EL (cell line): ENCODE data around the gene RUNX3.
A peak's percentile ranks its signal among the peaks of the same experiment; 100 is the strongest.

Source experiments
- DNase-seq: peaks from one replicate; pipeline ENCODE4 v3.0.0-alpha.2; 2016

Gene RUNX3

DNA sequence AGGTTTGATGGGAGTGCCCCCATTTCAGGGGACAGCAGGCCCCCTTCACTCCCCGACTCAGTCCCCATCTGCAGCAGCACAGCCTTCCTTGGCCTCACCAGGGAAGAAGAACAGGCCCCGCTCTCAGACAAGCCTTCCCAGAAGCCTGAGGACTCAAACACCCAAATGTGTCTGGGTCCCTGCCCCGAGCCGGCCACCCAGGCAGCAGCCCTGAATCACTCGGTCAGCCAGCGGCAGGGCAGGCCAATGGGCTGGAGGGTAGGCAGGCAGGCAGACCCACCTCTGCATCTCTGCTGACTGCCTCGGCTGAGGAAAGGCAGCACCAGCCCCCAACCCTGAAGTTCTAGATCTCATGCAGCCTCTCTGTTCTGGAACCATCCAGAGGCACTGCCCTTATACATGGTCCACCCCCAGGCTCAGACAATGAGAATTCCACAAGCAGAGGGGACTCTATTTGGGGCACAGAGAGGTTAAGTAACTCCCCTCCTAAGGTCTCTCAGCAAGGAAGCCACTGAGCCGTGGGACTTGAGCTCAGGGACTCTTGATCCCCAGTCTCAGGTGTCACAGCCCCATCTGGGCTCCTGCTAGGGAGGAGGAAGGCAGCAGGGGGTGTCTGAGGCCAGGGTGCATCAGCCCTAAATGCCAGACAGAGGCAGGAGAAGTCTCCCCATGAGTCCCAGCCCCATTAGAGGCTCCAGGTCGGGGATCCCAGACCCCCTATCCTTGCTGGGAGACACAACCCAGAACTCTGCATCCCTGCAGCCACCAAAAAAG is 33.2 kb upstream of the RUNX3 start:
- DNase-seq: no peak

DNA sequence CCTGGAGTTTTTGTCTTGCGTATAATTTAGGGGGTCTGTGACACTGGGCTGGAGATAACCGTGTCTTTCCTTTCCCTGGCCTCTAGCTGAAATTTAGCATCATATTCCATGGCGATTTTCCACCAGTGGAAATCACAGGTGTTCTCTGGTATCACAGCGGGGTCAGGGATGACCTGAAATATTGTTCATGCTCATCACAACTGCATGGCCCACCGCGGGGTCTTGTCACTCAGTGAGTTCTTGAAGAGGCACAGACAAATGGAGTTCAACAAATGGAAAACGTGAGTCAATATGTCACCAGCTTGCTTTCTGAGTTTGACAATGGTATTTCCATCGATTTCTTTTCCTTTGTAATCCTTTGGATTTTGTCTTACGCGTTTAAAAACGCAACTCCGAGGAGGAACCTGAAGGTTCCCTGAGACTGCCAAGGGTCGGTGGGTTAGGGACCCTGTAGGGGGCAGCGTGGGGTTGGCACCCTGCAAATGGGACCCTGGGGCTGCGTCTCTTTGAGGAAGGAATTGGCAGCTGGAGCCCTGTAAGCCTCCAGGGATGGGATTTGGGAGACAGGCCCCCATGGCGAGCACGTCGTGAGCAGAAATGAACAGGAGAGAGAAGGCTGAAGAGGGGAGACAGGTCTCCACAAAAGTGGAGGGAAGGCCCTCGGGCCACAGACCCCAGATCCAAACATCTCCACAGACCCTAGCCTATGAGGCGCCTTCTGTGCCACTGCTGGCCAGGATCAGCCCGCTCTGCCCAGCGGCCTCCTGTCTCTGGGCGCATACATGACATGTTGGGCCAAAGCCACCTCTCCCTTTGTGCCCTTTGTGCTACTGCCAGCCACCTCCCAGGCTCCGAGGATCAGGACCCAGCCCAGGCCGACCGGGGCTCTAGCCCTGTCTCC is 32.1 kb upstream of the RUNX3 start:
- DNase-seq: no peak

DNA sequence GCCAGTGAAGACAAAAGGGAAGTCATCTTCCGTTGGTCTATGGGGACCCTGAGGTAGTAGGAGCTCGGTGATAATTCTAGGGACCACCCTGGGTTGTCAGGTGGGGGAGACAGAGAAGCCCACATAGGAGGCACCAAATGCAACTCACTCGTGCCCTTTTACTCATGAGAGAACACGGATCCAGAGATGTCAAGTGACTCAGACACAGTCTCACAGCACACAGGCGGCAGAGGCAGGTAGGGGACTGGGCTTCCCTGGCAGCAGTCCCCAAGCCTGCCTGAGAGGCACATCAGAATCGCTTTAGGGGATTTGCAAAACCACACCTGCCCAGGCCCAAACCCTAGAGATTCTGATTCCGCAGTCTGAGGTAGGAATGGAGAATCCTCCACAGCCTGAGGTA is 31.3 kb upstream of the RUNX3 start:
- DNase-seq: no peak

DNA sequence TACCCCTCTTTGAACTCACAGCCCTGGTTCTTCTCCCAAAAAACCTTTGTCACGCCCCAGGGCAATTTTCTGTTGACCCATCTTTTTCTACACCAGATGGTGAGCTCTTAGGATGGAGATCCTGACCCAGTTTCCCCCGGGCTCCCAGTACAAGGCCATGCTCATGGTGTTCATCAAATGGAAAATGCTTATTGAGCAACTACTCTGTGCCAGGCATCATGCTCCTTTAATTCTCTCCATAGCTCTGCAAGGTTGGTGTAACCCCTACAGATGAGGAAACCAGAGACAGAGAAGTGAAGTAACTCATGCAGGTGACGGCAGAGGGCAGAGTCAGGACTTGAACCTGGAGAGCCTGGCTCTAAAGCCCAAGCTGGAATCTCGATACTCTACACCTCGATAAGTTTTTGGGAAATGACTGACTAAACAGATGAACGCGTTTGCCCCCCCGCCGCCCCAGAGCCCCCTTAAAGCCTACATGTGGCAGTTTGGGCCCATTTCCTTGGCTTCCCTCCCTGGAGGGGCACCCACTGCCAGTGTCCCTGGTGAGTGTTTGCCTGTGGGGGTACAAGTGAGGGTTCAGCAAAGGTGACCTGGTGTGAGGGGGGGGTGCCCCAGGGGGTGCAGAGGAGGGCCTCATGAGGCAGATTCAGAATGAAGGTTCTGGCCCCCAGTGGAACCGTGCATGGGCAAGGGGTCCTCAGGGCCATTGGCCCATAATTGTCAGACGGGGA is 30.2 kb upstream of the RUNX3 start:
- DNase-seq: no peak

DNA sequence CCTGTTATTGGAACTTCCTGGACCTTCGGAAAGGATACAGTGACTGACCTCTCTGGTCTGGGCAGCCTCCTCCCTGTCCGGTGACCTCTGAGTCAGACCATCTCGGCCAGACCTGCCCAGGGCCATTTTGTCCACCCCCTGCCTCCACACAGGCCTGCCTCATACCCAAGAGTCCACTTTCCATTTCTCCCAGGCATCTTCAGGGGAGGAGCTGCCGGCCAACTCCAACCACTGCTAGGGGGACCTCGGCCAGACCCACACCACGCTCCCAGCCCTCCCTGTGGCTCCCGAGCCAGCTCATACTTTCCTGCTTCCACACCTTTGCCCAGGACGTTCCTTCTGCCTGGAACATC is 29.5 kb upstream of the RUNX3 start:
- peak; percentile 25 for DNase-seq

DNA sequence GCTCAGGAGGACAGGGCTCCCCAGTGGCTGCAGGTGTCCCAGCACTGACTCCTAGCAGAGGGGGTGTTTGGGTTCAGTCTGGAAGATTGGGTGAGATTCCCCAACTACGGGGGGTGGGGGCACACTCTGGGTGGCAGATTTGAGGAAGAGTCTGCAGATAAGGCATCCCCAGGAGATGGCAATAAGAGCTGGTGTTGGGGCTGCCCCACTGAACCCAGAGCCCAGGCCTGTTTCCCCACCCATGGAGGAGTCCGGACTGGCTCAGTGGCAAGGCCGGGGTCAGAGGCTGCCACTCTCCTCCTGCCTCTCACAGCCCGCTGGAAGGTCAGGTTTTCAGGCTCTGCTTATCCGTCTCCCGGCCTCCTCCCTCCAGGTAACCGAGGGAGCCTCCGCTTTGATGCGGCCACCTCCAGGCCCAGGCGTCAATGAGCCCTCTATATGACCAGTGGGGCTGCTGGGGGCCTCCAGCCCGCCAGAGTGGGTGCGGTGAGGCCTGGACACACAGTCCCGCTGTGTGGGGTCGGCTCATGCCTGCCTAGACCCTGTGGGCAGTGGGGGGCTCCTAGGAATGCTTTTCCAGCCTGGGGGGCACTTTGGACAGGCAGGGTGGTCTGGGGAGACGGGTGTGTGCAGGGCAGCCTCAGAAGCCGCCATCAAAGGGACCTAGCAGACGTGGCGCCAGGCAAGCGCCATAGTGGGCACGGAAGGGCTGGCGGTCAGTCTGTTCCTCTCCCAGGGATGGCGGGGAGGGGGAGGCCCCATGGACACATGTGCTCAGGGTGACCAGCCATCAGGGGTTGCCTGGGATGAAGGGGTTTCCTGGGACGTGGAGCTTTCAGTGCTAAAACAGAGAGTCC is 28.9 kb upstream of the RUNX3 start:
- no peak for DNase-seq

DNA sequence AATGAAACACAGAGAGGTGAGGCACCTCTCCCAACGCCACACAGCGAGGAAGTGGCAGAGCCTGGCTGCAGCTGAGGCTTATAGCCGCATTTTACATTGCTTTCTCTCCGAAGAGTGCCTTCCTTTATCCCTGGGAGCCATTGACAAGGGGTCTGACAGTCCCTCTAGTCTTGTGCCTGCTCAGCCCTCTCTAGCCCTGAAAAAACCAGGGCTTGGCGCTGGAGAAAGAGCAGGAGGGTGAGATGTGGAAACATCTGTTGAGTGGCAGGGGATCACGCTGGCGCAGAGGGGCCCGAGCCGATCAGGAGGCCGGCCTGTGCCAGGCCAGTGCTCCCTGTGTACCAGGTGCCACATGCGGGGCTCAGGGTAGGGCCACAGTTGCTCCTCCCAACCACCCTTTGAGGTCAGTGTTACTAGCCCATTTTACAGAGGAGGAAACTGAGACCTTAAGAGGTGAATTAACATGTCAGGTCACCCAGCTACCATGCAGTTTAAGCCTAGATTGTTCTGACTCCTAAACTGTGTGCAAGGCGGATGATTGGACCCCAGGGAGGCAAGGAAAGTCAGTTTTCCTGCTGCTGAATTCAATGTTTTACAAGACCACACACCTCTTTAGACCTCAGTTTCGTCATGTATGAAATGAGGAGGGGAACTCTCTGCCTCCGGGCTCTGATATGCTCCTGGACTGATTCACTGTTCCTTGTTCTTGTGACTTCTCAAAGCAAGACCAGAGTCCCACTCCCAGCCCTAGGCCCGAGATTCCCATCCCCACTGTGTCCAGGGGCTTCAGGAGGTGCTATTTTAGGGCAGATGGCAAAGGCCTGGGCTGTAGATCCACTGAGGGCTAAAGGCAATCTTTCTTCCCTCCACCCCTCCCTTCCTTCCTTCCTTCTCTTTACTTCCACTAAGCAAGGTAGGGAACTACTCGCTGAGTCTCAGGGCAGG is 28.0 kb upstream of the RUNX3 start:
- no peak for DNase-seq

DNA sequence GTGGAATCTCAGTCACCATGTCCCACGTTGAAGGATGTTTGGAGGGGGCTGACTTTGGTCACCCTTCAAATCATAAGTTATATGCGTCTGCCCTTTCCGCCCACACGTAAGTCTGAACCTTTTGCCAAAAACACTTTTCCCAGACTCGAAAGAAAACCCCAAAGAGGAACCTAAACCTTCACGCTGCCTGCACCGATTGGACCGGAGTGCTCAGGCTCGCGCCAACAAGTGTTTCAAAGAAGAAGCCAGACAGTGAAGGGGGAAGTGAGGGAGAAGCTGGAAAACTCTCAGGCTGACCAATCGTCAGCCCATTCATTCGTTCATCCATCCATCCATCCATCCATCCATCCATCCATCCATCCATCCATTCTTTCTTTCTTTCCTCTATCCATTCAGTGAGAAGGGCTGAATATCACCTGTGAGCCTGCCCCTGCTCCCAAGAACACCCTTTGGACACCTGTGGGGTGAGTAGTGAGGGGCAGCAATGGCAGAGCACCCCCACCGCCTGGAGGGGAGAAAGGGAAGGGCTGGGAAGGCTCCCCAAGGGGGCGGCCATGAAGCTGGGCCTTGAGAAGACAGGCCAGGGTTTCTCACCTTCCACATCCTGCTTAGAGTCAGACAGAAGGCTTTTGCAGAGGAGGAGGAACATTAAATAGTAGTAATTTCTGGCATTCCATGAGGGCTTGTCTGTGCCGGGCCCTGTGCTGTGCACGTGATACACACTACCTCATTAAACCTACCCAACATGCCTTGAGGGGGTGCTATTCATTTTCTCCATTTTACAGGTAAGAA is 27.1 kb upstream of the RUNX3 start:
- DNase-seq: no peak

DNA sequence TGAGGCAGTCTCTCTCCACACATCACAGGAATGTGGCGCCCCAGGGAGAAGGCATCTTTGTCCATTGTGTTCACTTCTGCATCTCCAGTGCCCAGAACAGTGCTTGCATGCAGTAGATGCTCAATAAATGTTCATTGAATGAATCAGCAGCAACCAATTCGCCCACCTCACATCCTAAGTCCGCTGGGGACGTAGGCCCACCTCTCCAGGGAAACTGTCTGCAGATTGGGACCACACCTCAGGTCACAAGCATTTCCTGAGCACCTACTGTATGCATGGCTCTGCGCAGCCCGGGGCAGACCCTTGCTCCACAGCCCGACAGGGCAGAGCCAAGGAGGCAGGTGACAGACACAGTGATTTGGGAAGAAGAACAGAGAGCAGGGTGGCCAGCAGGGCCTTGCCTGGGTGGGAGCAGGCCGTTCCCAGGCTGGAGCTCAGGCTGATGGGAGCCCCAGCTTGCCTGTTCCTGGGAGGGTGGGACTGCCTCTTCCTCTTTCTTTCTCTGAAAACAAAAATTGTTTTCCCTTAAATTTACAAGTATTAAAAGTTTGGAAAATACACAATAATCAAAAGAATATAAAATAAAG is 25.8 kb upstream of the RUNX3 start:
- DNase-seq: no peak

DNA sequence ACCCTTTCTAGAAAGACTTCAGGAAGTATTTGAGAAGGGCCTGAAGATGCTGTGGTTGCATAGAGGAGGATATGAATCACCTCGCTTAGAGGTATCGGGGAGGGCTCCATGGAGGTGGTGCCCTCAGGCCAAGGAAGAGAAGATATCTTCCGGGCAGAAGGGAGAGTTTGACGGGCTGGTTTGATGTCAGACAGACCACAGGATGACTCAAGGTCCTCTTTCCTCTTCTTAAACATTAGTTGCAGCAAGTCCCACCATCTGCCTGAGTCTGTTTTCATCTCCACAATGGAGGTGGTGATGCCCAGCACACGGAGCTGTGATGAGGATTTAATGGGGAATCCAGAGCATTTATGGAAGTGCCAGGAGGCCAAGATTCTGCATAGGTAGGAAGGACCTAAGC is 25.1 kb upstream of the RUNX3 start:
- DNase-seq: peak; percentile 94

DNA sequence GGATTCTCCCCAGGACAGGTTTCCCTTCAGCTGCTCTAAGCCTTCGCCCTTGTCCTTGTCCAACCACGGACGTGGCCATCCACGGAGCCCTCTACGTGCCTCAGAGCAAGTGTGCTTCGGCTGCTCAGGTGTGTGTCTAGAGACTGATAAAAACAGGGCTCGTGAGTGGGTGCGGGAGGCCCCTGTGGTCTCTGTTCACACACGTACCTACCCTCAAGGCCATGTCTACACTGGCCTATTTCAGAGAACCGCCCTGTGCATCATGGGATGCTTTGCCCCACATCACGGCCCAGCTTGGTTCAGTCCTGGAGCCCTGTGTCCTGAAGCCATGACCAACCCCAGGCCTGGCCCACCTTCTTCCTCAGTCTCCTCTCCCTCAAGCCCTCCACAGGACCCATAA is 24.6 kb upstream of the RUNX3 start:
- DNase-seq: no peak

DNA sequence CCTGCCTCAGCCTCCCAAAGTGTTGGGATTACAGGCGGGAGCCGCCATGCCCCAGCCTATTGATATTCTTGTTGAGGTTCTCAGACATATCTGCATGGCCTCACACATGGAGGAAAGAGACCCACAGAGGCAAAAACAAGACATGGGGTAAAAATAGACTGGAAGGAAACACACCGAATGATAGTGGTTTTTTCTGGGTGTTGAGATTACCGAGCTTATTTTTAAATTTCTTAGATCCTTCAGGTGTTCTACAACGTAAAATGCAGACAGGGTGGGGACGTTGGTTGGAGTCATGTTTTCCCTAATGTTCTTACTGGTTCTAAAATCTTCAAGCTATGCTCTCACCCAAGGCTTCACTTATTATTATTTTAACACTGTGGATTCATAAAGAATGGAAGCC is 23.9 kb upstream of the RUNX3 start:
- DNase-seq: no peak

DNA sequence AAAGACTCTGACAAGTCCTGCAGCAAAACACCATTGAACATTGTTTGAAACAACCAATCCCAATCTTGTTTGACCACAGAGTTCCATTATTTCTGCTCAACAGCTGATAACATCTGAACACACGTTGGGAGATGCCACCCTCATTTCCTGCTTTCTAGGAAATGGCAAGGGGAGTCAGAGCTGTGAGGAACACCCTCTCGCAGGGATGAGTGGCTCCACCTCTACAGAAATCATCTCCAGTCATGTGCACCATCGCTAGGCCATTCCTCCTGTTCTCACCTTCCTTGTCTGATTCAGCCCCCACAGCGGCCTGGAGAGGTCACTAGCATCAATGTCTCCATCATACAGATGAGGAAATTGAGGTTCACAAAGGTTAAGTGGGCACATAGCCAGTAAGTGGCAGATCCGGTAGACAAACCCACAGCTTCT is 22.4 kb upstream of the RUNX3 start:
- DNase-seq: peak; percentile 29

DNA sequence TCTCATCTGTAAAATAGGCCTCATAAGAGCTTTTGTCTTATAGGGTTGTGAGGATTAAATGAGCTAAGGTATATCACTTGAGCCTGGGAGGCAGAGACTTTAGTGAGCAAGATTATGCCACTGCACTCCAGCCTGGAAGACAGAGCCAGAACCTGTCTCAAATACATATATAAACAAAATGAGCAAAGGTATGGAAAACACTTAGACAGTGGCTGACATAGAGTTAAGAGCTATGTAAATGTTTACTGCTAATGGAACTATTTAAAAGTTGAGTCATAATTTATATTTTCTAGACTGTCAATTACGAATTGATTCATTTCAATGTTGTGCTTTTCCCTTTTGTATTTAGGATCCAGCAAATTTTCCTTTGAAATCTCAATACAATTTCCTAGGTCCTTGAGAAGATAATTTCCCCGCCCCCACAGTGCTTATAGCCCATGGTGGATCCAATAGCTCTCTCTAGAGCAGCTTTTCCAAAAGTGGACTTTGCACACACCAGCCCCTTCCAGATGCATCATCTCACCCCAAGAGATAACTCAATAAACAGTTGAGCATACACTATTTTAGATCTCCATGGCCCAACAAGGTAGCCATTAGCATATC is 21.8 kb upstream of the RUNX3 start:
- no peak for DNase-seq

DNA sequence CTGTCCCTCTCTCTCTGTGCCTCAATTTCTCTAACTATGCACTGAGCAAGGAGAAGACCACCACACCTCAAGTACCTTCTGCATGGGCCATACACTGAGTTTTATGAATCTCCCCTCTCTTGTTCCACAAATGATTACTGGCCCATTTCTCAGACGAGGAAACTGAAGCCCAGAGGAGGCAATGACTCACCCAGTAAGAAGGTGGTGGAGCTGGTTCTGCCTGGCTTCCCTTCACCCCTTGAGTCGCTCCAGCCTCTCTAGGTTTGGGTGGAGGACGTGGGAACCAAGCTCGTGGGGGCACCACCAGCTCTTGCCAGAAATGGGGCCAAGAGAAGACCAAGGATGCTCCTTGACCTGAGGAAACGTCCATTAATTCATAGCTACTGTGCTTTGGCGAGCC is 21.3 kb upstream of the RUNX3 start:
- DNase-seq: no peak

DNA sequence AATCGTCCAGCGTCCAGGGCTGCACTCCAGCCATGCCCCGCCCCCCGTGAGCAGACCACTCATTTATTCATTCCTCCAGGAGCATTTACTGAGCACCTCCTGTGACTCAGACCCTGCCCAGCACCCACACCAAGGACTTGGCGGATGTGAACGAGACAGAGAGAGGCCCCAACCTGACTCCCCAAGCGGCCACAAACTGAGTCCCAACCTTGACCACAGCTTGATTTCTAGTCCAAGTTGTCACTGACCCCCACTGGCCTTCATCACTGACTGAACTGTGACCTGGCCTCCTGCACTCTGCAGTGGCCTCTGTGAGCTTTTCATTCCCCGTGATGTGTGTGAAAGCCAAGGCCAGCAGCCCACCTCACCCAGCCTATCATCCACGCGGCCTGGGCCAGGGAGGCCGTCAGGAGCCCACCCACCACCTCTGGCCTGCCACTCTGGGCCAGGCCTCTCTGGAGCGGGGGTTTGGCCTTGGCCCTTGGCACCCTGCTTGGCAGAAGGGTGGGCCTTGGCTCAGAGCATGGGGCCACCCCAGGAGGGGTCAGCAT is 19.3 kb upstream of the RUNX3 start:
- DNase-seq: peak; percentile 88

DNA sequence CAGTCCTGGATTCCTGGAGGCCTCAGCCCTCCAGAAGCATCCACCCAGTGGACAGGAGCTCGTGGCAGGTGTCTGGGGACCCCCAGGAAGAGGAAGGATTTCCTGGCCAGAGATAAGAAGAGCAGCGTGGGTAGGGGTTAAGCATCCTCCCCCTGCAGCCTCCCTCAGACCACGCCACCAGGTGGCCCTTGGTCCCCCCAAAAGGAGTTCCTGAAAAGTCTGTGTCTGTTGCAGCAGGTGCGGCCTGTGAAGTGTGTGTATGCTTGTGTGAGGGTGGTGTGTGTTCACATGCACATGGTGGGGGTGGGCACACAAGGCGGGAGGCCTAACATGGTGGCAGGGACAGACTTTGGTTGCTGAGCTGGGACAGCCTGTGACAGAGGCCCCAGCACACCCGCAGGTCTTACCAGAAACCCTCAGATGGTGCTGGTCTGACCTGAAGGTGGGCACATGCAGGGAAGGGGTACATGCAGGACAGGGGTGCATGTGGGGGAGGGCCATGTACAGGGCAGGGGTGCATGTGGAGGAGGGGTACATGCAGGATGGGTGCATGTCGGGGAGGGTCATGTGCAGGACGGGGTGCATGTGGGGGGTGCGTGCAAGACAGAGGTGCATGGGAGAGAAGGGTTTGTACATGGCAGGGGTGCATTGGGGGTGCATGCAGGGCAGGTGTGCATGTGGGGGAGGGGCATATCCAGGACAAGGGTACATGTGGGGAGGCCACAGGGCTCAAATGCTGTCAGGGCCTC is 18.2 kb upstream of the RUNX3 start:
- no peak for DNase-seq

DNA sequence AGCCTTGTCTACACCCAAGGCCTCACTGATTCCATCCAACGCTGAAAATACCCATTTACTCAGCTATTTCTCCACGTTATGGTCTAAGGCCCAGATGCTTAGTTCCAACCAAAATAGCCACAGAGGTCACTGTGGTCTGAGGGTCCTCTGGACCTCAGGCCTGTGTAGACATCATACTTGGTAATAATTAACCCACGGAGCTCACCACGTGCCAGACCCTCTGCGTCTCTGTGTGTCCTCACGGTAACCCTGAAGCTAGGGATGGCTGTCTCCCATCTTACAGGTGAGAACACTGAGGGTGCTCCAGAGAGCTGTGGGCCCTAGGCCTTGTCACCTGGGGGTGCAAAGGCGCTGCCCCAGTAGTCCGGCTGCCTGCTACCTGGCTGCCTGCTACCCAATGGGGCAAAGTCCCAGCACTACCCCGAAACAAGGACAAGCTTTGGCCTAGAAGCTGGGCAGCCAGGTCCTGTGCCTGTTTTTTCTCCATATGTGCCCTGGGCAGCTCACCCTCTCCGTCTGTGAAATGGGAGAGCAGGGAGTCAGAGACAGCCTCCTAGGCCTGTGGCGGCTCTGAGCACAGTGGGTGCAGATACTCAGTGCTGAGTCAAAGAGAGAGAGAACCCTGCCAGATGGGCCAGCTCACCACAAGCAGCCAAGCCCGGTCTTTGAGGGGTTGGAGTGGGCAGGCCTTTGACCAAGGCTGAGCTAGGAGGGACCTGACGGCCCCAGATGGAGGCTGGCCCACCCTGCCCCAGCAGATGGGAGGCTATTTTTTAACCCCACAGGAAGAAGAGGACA is 17.0 kb upstream of the RUNX3 start:
- peak; percentile 34 for DNase-seq
